Measurements from ENCODE around the gene FUT6.
"Not testable (repeated sequence)": the region's sequence is repeated elsewhere in the genome, so short reads cannot be mapped to it uniquely, and the experiment has no call there.

FUT6 gene

DNA sequence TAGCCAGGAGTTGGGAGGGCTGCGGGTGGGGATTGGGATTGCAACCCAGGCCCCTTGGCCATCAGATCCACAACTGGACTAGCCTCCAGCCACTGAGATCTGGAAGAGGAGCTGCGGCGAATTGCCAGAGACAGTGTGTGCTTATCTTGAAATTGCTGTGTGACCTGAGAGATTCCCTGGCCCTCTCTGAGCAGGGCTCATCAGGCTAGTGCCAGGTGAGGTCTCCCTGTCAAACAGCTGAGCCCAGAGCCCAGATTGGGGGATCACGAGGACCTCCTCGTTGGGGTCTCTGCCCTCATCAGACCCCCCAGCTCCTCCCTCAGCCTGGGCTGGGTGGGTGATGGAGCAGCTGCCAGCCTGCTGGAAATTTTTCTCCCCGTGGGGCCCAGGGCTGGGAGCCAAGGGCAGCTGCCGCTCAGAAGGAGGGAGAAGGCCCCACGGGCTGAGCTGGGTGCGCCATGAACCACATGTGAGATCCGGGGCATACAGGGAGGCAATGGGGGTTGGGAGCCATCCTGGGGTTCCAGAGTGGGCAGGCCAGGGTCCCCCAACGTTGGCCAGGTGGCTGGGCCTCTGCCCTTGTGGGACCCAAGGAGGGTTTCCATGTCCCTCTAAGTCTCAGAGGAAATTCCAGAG, 23.6 kb upstream of the FUT6 start:
- no peak for DNase-seq (ENCODE audit: extremely low read depth in 1 of 2, low read depth in 1 of 2)

GRCh38 chr19:5857203-5858081, 17.9 kb upstream of the FUT6 start:
- DNase-seq (ENCODE audit: extremely low read depth in 1 of 2, low read depth in 1 of 2): no peak

DNA sequence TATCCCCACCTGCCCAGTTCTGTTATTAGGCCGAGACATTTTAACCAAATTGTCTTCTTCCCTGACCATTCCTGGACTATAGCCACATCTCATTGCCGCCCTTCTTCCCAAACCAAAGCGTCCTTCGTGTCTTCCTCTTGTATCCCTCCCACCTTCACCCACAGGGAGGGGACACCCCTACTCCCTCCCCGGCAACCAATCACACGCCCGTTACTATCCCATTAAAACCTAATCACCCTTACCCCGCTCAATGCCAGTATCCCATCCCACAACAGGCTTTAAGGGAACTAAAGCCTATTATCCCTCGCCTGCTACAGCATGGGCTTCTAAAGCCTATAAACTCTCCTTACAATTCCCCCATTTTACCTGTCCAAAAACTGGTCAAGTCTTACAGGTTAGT, 15.6 kb upstream of the FUT6 start:
- not testable (repeated sequence) for DNase-seq (ENCODE audit: extremely low read depth in 1 of 2, low read depth in 1 of 2)

DNA sequence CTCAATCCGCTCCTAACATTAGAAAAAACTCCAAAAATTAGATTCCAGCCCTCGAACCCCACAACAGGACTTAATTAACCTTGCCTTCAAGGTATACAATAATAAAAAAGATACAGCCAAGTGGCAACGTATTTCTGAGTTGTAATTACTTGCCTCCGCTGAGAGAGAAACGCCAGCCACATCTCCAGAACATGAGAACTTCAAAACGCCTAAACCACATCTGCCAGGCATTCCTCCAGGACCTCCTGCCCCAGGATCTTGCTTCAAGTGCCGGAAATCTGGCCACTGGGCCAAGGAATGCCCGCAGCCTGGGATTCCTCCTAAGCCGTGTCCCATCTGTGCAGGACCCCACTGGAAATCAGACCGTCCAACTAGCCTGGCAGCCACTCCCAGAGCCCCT, 14.6 kb upstream of the FUT6 start:
- DNase-seq (ENCODE audit: extremely low read depth in 1 of 2, low read depth in 1 of 2): not testable (repeated sequence)

- no peak for DNase-seq (ENCODE audit: extremely low read depth in 1 of 2, low read depth in 1 of 2)
Measured at GRCh38 chr19:5851302-5851701, 11.8 kb upstream of the FUT6 start, which contains the start of gene FUT3. Gene FUT3 (minus strand): TSS chr19:5851449.

GRCh38 chr19:5850743-5851293, 11.3 kb upstream of the FUT6 start:
- DNase-seq (ENCODE audit: extremely low read depth in 1 of 2, low read depth in 1 of 2): no peak

GRCh38 chr19:5850189-5850588, 10.7 kb upstream of the FUT6 start:
- DNase-seq (ENCODE audit: extremely low read depth in 1 of 2, low read depth in 1 of 2): no peak

- DNase-seq (ENCODE audit: extremely low read depth in 1 of 2, low read depth in 1 of 2): not testable (repeated sequence)
Measured at GRCh38 chr19:5848621-5849020, 9.1 kb upstream of the FUT6 start.

DNA sequence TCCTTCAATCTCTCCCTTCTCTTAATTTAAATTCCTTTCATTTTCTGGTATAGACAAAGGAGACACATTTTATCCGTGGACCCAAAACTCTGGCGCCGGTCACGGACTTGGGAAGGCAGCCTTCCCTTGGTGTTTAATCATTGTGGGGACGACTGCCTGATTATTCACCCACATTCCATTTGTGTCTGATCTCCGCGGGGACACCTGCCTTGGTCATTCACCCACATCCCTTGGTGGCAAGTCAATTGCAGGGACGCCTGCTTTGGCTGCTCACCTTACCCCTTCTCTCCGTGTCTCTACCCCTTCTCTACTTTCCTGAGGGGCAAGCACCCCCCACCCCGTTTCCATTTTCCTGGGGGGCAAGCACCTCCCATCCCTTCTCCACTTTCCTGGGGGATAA, 8.3 kb upstream of the FUT6 start:
- not testable (repeated sequence) for DNase-seq (ENCODE audit: extremely low read depth in 1 of 2, low read depth in 1 of 2)

DNA sequence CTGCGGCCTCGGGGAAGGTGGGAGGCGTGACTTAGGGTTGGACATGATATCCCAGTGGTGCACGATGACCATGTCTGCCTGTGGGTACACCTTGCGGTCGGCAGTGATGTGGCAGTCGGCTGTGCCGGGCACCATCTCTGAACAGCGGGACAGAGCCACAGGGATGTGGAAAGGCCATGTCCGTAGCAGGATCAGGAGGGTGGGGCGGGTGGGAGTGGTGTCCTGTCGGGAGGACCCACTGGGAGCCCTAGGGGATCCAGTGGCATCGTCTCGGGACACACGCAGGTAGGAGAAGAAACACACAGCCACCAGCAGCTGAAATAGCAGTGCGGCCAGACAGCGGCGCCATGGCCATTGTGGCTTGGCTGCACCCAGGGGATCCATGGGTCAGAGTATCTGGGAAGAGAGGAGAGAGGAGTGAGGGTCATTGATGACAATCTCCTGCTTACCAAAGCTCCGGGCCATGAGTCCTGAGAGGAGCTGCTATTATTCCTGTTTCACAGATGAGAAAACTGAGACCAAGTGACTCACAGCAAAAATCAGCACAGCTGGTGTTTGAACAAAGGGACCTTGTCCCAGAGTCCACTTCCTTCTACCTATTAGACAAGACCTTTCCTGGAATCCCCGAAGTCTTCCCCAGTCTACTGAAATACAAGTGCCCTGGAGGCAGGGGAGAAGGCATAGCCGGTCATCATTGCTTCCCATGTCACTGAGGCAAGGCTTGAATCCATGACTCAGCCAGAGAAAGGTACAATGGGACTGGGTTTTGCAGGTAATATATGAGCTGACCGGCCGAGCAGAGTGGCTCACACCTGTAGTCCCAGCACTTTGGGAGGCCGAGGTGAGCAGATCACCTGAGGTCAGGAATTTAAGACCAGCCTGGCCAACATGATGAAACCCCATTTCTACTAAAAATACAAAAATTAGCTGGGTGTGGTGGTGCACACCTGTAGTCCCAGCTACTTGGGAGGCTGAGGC, 5.2 kb upstream of the FUT6 start:
- DNase-seq (ENCODE audit: extremely low read depth in 1 of 2, low read depth in 1 of 2): no peak

DNA sequence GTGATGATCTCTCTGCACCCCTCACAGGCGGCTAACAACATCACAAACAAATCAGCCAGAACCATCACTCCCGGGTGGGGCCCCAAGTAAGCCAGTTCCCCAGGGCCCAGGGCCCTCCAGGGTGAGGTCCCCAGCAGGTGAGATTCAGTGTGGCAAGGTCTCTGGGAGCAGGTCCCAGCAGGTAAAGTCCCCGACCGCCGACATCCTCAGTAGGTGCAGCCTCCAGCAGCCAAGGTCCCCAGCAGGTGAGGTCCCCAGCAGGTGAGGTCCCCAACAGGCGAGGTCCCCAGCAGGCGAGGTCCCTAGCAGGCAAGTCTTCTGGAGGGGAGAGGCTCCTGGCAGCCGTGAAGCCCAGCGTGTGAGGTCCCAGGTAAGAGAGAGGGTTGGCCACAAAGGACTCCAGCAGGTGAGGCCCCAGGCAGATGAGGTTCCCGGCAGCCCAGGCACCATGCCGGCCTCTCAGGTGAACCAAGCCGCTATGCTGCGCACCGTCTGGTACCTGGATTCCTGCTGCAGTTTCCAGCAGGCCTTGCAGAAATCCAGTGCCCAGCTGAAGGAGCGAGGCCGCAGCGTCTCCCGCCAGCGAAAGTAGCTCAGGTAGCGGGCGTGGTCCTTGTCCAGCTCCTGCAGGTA, 3.9 kb upstream of the FUT6 start:
- DNase-seq (ENCODE audit: extremely low read depth in 1 of 2, low read depth in 1 of 2): no peak

DNA sequence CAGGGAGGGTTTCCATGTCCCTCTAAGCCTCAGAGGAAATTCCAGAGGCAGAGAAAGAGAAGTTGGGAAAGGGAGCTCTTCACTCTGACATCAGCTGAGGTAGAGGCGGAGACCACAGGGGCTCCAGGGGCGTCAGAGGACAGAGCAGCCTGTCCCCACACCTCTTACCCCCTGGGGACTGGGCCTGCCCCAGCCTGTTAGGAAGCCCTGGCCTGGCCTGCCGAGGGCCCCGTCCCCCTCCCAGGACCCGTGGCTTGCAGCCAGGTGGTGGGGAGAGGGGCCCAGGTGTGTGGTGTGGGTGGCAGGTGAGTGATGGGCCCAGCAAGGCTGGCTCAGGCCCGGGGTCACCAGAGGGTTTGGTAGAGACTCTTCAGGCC, 2.2 kb upstream of the FUT6 start:
- not testable (repeated sequence) for DNase-seq (ENCODE audit: extremely low read depth in 1 of 2, low read depth in 1 of 2)

- DNase-seq (ENCODE audit: extremely low read depth in 1 of 2, low read depth in 1 of 2): no peak
Measured at GRCh38 chr19:5838353-5839064, 993 bp downstream of the FUT6 start.

GRCh38 chr19:5837761-5838352, 1.6 kb downstream of the FUT6 start:
- no peak for DNase-seq (ENCODE audit: extremely low read depth in 1 of 2, low read depth in 1 of 2)

DNA sequence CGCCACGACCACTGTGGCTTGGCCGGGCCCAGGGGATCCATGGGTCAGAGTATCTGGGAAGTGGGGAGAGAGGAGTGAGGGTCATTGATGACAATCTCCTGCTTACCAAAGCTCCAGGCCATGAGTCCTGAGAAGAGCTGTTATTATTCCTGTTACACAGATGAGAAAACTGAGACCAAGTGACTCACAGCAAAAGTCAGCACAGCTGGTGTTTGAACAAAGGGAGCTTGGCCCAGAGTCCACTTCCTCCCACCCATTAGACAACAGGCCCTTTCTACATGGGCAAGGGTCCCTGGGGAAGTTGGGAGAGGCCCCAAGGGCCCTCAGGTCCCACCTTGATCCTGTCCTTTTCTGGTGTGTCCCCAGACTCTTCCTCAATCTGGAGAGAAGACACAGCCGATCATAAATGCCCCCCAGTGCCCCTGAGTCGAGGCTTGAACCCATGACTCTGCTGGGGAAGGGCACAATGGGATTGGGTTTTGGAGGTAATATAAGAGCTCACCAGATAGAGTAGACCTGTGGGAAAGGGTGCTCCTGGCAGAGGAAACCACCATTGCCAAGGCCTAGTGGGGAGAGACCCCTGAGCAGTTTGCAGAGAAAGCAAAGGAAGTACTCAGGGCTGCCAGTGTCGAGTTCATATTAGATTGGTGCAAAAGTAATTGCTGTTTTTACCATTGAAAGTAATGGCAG, 6.8 kb downstream of the FUT6 start:
- no peak for DNase-seq (ENCODE audit: extremely low read depth in 1 of 2, low read depth in 1 of 2)

DNA sequence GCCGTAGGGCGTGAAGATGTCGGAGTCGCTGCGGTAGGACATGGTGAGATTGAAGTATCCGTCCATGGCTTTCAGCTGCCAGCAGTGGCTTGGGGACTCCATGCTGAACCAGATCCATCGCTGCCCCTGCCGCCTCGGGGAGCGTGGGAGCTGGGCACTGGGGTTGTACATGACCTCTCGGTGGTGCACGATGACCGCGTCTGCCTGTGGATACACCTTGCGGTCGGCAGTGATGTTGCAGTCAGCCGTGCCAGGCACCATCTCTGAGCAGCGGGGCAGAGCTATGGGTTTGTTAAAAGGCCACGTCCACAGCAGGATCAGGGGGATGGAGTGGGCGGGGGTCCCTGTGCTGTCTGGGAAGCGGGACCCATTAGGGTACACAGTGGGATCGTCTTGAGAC, 7.4 kb downstream of the FUT6 start:
- no peak for DNase-seq (ENCODE audit: extremely low read depth in 1 of 2, low read depth in 1 of 2)

GRCh38 chr19:5831159-5831558, 8.3 kb downstream of the FUT6 start:
- DNase-seq (ENCODE audit: extremely low read depth in 1 of 2, low read depth in 1 of 2): no peak

DNA sequence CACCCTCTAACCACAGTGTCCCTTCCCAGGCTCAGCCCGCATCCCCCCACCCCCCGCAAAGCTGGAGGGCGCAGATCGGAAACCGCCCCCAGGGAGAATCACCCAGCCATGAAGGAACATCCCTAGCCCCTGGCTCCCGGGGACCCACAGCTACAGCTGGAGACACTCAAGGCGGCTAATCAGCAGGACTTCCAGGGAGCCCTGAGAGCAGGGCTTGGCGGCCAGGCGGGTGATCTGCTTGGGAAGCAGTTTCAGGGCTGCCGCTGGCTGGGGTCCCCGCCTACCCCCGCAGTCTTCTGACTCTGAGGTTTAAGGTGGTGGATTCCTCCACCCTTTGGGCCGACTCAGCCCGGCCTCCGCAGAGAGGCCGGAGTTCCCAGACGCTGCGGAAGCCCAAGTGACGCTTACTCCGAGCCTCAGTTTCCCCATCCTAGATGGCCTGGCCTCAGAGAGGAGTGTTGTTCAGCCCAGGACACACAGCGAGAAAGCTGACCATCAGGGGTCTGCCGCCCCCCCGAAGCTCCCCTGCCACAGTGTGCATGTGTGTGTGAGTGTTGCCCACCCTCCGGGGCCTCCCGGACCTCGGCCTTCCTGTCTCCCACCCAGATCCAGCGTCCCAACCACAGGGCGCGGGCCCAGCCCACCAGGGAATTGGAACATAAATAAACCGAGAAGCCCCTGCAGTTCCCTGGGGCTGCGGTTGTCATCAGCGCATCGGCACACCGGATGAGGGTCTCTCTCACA, 9.8 kb downstream of the FUT6 start:
- no peak for DNase-seq (ENCODE audit: extremely low read depth in 1 of 2, low read depth in 1 of 2)

All from activated CD8-positive, alpha-beta memory T cell treated with anti-CD3 and anti-CD28 coated beads for 1 hour (primary cell).